HG02588 (cell line): ENCODE results near the gene ZNF841.
"Not testable (repeated sequence)": the region's sequence is repeated elsewhere in the genome, so short reads cannot be mapped to it uniquely, and the experiment has no call there.

Experiments
- ATAC-seq: cut with Tn5 transposase; IDR thresholded peaks from one replicate; pipeline ENCODE4 v1.9.1; 2021; ENCODE audit warnings: mild to moderate bottlenecking, moderate library complexity; ENCODE audit not compliant: unreplicated experiment

The ZNF841 gene

DNA sequence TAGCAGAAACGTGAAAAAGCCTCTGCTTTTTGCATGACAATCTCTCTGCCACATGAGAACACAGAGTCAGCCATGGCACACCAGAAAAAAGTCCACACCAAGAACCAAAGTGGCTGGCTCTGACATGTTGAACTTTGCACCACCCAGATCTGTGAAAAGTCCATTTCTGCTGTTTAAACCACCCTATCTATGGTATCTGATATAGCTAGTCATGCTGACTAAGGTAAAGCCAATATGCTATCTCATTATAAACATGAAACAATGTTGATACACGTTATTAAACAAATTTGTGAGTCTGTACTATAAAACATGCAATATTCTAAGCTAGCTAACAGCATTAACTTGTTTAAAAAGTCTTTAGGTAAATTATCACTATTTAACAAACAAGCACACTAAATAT is 25.9 kb downstream of the ZNF841 start:
- no peak for ATAC-seq

DNA sequence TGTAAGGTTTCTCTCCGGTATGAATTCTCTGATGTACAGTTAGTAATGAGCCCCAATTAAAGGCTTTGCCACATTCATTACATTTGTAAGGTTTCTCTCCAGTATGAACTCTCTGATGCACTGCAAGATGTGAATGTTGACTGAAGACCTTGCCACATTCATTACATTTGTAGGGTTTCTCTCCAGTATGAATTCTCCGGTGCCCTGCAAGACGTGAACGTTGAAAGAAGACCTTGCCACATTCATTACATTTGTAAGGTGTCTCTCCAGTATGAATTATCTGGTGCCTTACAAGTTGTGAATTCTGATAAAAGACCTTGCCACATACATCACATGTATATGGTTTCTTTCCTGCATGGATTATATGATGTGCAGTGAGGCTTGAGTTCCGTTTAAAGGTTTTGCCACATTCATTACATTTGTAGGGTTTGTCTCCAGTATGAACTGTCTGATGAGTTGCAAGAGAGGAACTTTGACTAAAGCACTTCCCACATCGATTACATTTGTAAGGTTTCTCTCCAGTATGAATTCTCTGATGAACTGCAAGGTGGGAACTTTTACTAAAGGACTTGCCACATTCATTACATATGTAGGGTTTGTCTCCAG is 29.2 kb downstream of the ZNF841 start:
- no peak for ATAC-seq

DNA sequence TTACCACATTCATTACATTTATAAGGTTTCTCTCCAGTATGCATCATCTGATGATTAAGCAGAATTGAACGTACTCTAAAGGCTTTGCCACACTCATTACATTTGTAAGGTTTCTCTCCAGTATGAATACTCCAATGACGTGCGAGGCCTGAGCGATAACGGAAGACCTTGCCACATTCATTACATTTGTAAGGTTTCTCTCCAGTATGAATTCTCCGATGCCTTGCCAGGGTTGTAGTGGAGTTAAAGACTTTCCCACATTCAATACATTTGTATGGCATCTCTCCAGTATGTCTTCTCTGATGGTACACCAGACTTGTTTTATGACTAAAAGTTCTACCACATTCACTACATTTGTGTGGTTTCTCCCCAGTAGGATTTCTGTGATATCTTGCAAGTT is 30.2 kb downstream of the ZNF841 start:
- ATAC-seq: no peak

DNA sequence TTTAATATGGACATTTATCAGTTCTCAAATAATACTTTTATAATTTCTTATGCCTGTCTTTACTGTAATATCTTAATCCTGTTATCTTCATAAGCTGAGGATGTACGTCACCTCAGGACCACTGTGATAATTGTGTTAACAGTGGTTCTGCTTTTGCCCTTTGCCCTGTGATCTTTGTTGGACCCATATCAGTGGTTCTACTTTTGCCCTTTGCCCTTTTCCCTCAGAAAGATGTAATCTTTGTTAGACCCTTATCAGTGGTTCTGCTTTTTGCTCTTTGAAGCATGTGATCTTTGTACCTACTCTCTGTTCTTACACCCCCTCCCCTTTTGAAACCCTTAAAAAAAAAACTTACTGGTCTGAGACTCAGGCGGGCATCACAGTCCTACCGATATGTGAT is 39.1 kb downstream of the ZNF841 start:
- ATAC-seq: not testable (repeated sequence)

DNA sequence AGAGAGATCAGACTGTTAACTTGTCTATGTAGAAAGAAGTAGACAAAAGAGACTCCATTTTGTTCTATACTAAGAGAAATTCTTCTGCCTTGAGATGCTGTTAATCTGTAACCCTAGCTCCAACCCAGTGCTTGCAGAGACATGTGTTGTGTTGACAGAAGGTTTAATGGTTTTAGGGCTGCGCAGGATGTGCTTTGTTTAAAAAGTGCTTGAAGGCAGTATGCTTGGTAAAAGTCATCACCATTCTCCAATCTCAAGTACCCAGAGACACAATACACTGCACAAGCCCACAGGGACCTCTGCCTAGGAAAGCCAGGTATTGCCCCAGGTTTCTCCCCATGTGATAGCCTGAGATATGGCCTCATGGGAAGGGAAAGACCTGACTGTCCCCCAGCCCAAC is 43.8 kb downstream of the ZNF841 start:
- ATAC-seq: not testable (repeated sequence)

DNA sequence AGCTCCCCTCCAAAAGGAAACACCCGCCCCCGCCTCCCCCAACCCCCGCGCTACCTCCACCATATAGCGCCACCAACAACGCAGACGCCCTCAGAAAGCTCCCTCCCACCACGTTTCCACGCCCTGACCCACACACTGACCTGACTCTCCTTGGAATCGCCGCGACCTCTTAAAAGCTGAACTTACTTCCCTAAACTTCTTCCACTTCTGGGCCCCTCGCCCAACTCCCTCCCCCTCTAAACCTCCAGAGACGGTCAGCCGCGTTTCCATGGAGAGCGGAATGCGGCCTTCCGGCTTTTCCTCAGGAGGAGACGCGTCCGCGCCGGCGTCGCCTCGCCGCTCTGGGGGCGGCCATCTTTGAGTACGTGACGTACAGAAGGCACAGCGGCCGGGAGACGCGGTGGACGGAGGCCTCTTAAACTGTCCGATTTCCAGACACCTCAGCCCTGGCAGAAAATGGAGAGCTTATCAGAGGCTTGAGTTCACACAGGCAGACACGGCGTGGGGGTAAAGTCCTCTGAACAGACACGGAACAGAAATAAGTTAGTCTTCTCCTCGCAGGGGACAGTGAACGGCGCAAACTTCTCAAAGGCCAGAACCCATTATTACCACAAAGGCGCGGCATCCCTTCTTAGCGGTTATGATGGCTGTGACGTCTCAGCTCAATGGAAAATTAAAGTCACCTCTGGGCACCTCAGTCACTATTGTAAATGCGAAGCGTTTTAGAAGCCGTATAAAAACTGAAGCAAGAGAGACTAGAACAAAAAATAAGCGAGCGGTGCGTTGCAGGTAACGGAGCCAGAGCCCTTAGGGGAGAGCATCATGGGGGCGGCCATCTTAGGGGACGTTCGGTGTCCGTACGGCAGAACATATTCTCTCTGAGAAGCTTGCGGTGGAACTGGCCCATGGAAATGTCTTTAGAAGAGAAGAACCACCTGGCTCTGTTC is 46.7 kb downstream of the ZNF841 start, which contains the start of gene ZNF432:
TSS of gene ZNF432 (minus strand) at position 284 of the 947 bp plus-strand sequence. CDS start 1,970 bp downstream, outside the sequence.
- peak; percentile 91 for ATAC-seq

DNA sequence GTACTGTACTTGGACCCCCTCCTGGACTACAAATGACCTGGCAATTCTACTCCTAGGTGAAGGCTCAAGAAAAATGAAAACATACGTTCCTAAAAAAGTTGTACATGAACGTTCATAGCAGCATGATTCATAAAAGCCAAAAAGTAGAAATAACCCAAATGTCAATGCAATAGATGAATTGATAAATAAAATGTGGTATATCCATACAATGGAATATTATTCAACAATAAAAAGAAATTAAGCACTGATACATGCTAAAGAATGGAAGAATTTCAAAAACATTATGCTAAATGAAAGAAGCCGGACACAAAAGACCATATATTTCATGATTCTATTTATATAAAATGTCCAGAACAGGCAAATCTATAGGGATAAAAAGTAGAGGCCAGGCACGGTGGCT is 56.4 kb downstream of the ZNF841 start:
- ATAC-seq: no peak

DNA sequence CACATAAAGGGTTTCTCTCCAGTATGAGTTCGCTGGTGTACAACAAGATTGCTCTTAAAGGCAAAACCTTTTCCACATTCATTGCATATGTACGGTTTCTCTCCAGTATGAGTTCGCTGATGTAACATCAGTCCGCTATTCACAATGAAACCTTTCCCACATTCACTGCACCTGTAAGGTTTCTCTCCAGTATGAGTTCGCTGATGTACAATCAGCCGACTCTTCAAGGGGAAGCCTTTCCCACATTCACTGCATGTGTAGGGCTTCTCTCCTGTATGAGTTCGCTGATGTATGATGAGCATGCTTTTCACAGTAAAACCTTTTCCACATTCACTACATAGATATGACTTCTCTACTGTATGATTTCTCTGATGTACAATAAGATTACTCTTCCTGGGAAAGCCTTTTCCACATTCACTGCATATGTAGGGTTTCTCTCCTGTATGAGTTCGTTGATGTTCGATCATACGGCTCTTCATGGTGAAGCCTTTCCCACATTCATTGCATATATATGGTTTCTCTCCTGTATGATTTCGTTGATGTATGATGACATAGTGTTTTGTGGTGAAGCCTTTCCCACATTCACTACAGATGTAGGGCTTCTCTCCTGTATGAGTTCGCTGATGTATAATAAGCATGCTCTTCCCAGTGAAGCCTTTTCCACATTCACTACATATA is 61.4 kb downstream of the ZNF841 start:
- no peak for ATAC-seq

DNA sequence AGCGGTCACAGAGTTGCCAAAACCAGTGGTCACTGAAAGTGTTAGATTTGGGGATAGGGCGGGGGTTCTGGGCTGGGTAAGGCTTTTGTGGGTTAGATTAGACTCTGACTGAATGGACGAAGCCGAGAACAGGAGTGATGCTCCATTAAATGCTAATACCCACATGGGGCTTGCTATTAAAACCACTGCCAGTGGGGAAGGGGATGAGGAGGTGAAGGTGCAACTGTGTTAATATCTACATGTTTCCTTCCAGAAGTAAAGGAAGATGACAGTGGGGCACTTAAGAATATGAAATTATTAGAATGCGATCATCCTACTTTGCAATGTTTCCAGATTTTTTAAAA is 66.8 kb downstream of the ZNF841 start:
- peak; percentile 21 for ATAC-seq

DNA sequence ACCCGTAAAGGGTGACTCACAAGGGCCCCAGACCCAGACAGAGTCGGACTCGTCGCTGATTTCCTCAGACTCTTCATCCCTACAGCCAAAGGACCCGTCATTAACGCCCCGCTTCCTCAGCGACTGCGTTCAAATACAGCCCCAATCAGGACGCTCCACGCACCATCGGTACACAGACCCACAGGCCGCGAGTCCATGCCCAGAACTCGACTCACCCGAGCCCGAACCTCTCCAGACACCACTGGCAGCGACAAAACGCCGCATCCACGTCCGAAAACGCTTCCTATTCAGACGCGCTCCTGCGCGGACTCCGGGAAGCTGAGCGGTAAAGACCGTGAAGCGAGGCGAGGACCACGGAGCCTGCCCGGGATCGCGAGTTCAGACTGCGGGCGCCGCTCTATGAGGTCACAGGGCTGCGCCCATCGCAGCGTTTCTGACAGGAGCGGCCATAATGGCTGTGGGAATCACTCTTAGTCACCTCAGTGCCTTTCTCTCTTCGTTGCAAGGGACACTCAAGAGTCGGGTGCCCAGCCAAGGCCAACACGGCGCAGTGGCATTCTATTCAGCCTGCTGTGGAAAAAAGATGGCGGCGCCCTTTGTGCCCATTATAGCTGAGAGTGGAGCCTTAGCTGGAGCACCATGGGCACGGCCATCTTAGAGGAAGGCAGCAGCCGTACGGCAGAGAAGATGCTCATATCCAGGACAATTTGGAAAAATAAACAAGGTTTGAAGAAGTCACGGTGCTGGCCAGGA is 67.4 kb downstream of the ZNF841 start, which contains the start of gene ZNF614:
TSS of gene ZNF614 (minus strand) at position 353 of the 753 bp plus-strand sequence. CDS start 2,634 bp downstream, outside the sequence.
- ATAC-seq: peak; percentile 83

DNA sequence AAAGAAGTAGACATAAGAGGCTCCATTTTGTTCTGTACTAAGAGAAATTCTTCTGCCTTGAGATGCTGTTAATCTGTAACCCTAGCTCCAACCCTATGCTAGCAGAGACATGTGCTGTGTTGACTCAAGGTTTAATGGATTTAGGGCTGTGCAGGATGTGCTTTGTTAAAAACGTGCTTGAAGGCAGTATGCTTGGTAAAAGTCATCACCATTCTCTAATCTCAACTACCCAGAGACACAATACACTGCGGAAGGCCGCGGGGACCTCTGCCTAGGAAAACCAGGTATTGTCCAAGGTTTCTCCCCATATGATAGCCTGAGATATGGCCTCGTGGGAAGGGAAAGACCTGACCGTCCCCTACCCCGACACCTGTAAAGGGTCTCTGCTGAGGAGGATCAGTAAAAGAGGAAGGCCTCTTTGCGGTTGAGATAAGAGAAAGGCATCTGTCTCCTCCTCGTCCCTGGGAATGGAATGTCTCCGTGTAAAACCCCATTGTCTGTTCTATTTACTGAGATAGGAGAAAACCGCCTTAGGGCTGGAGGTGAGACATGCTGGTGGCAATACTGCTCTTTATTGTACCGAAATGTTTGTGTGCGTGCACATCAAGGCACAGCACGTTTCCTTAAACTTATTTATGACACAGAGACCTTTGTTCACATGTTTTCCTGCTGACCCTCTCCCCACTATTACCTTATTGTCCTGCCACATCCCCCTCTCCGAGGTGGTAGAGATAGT is 69.1 kb downstream of the ZNF841 start:
- not testable (repeated sequence) for ATAC-seq

DNA sequence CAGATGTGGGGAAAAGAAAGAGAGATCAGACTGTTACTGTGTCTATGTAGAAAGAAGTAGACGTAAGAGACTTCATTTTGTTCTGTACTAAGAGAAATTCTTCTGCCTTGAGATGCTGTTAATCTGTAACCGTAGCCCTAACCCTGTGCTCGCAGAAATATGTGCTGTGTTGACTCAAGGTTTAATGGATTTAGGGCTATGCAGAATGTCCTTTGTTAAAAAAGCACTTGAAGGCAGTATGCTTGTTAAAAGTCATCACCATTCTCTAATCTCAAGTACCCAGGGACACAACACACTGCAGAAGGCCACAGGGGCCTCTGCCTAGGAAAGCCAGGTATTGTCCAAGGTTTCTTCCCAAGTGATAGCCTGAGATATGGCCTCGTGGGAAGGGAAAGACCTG is 71.1 kb downstream of the ZNF841 start:
- not testable (repeated sequence) for ATAC-seq

DNA sequence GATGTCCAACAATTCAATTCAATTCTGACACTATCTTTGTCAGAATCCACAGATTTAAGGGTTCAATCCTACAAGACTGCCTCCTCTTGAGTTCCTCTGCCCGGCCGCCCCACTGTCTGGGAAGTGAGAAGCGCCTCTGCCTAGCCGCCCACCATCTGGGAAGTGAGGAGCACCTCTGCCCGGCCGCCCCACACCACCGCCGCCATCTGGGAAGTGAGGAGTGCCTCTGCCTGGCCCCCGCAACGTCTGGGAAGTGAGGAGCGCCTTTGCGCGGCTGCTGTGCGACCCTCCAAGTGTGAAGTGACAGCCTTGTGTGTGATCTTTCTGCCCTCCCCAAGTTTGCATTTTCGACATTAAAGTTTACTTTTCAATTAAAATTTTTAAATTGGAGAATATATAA is 73.4 kb downstream of the ZNF841 start:
- no peak for ATAC-seq

DNA sequence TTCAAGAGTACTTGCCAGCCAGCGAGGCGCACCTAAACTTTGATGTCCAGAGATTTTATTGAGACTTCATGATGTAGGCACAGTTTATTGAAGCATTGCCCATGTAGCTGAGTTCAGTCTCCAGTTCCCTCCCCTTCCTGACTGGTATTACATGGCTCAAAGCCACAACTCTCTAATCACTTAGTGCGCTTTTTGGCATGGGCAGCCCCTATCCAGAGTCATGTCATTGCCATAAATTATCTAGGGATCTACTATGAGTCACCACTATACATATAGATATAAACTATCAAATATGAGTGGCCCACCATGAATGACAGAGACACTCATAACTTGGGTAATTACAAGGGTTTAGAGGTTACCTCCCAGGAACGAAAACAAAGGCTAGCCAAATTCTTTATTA is 75.1 kb downstream of the ZNF841 start:
- no peak for ATAC-seq
